Choroid plexus epithelial cell (primary cell): ENCODE data around the gene LRRC58.
A peak's percentile ranks its signal among the peaks of the same experiment; 100 is the strongest.

Experiments
- DNase-seq: peaks from one replicate; pipeline ENCODE4 v3.0.0-alpha.2; 2010; ENCODE audit warnings: low read depth
- H3K4me3 ChIP-seq: 2 replicates; pipeline ENCODE4 v1.5.1; 2011; ENCODE audit warnings: low read depth, mild to moderate bottlenecking, control low read depth, low read length, moderate library complexity
- TF ChIP-seq, protein P1 (sequence below): conservative IDR thresholded peaks from 2 replicates; pipeline ENCODE4 v1.5.1; 2011; ENCODE audit warnings: low read depth, mild to moderate bottlenecking, control low read depth, inconsistent platforms, low read length, moderate library complexity

LRRC58 gene

DNA sequence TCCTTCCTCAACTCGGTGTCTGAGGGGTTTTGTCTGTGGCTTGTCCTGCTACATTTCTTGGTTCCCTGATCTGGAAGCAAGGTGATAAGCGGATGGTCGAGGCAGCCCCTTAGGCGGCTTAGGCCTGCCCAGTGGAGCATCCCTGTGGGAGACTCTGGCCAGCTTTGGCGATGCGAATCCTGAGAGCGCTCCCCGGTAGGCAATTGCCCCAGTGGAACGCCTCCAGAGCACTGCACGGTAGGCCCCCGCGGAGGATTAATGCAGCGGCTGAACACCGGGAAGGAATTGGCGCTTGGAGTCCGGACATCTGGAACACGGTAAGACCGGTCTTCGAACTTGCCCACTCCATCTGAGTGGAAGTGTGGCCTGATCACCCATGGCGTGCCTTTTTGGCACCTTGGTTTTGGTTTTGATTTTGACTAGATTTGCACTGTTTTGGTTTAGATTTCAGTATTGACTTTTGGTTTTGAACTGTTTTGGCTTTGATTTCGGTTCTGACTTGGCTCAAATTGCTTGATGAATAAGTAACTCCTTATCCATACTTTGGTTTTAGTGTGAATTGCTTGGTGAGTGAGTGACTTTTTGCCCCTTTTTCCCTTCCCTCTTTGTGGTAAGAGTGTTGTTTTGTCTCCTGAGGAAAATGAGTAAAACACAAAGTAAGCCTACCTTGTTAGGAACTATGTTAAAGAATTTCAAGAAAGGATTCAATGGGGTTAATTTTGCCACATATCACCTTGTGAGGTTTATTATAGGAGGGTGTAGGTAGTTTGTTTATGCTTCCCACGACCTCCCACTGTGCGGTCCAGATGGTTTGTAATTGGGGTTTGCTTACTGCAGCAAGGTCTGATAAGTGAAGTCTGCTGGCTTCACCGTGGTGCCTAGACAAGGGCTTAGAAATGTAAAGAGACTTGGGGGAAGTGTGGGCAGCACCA is 37.0 kb downstream of the LRRC58 start:
- DNase-seq, result no peak
- no peak overlapping the region for H3K4me3 ChIP-seq
- TF ChIP-seq, protein P1, sequence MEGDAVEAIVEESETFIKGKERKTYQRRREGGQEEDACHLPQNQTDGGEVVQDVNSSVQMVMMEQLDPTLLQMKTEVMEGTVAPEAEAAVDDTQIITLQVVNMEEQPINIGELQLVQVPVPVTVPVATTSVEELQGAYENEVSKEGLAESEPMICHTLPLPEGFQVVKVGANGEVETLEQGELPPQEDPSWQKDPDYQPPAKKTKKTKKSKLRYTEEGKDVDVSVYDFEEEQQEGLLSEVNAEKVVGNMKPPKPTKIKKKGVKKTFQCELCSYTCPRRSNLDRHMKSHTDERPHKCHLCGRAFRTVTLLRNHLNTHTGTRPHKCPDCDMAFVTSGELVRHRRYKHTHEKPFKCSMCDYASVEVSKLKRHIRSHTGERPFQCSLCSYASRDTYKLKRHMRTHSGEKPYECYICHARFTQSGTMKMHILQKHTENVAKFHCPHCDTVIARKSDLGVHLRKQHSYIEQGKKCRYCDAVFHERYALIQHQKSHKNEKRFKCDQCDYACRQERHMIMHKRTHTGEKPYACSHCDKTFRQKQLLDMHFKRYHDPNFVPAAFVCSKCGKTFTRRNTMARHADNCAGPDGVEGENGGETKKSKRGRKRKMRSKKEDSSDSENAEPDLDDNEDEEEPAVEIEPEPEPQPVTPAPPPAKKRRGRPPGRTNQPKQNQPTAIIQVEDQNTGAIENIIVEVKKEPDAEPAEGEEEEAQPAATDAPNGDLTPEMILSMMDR, result no peak

DNA sequence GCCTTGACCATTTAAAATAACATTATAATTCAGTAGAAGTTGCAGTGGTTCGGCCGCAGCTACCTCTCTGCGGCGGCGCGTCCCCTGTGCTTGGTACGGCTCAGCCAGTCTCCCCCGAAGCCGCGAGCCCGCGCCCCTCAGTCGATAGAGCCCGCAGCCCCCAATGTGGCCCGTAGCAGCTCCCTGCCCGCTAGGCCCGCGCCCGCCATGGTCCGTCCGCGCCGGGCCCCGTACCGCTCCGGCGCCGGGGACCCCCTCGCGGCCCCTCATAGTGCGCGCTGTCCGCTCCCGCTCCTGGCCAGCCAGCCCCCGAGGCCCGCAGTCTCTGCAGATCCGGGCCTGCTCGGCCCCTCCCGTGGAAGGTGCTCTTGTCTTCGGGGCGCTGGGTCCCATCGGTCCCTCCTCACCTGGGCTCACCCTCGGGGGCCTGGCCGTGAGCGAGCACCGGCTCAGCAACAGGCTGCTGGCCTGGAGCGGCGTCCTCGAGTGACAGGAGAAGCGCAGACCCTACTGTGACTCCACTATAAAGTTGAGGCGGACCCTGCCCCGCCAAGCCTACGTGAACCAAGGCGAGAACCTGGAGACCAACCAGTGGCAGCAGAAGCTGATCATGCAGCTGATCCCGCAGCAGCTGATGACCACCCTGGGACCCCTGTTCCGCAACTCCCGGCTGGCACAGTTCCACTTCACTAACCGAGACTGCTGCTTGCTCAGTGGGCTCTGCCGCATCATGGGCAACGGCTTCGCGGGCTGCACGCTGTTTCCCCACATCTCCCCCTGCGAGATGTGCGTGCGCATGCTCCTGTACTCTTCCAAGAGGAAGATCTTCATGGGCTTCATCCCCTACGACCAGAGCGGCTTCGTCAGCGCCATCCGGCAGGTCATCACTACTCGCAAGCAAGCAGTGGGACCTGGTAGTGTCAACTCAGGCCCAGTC is 42.4 kb downstream of the LRRC58 start:
- no peak overlapping the region for H3K4me3 ChIP-seq
- no peak for DNase-seq
- TF ChIP-seq, protein P1, result no peak

DNA sequence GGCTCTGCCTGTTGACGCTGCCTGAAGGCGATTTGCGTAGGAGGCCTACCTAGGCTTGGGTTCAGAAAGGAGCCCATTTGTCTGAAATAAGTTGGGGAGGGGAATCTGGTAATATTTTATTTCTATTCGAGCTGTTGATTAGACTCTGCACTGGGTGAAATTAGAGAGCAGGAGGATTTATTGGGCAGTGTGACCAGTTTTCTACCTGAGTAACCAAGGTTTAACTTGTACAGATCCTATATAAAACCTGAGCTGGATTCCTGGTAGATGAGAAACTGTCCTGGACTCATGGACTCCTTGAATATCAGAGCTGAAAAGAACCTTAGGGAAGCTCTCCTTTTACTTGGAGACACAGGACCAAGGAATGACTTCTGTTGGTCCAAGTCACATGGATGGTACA is 44.5 kb downstream of the LRRC58 start:
- TF ChIP-seq, protein P1, result no peak
- no peak overlapping the region for H3K4me3 ChIP-seq
- no peak for DNase-seq

DNA sequence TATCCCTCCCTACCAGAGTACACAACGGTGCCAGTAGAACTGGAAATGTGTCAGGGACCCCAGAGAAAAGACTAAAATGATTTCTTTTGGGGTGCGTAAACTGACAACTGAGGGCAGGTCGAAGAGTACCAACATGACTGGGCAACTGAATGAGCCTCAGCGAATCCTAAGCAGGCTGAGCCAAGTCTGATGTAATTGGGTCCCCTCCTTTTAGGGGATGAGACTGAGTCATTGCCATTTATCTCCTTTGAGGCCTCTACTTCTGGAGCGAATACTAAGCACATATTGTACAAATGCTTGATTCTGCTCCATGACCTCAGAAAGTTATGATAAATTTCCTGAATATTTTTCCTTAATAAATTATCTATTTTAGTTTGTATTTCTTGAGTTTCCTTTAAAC is 46.8 kb downstream of the LRRC58 start:
- TF ChIP-seq, protein P1, result no peak
- no peak overlapping the region for H3K4me3 ChIP-seq
- DNase-seq, result peak; percentile 38

DNA sequence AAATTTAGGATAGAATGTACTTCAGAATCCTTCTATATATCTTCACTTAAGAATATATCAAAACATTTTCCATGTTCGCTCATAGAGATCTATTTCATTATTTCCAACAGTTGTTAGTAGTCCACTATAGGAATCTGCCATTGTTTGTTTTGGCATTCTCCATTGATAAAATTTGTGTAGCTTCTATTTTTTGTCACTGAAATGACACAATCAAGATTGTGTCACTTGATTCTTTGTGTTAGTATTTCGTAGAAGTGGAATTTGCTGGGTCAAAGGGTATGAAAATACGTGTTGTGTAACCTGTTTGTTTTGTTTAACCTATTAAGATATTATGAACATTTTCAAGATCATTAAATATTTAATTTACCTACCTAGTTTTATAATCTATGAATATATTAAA is 48.2 kb downstream of the LRRC58 start:
- no peak overlapping the region for H3K4me3 ChIP-seq
- DNase-seq, result peak; percentile 16
- TF ChIP-seq, protein P1, result no peak

DNA sequence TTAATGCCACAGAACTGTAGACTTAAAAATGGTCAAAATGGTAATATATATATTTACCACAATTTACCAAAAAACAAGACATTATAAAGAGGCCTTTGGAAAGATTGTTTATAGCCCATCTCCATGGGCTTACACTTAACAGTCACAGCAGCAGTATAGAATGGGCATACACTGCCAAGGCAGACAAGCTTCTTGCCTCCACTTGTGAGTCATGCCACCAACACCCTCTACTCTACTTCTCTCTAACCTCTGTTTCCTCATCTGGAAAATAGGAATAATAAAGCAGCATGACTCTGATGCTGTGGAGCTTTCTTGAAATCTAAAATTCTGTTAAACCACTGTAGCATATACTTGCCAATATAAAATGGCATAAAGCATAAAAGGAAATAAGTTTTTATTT is 49.8 kb downstream of the LRRC58 start:
- no peak for DNase-seq
- TF ChIP-seq, protein P1, result no peak

More for the DNA sequence above, 49.8 kb downstream of the LRRC58 start:
- H3K4me3 ChIP-seq, result no peak overlapping the region
